Vagina (tissue), 2 donors: ENCODE data around the gene PACS2. TPM values are rescaled to one million over a fixed set of nuclear protein-coding genes. Genes with fewer than 3 reads are reported as not detected.
"Not testable (repeated sequence)": the region's sequence is repeated elsewhere in the genome, so short reads cannot be mapped to it uniquely, and the experiment has no call there.

Experiments
- DNase-seq, 2 donors: peaks; one replicate each; pipeline ENCODE4 v3.0.0-alpha.2; 2017; ENCODE audit errors: extremely low spot score in 2 of 2
- H3K27ac ChIP-seq: fragments of 200-600 bp; sonication (generic); one replicate; pipeline ENCODE4 v1.5.1; 2019
- H3K27me3 ChIP-seq: fragments of 200-600 bp; sonication (generic); one replicate; pipeline ENCODE4 v1.5.1; 2019
- H3K36me3 ChIP-seq, 2 donors: fragments of 200-600 bp; sonication (generic); one replicate each; pipeline ENCODE4 v1.5.1; 2017 to 2019
- H3K4me1 ChIP-seq: fragments of 200-600 bp; sonication (generic); one replicate; pipeline ENCODE4 v1.5.1; 2019
- H3K4me3 ChIP-seq, 2 donors: fragments of 200-600 bp; sonication (generic); 1 replicate in 1 of 2; 2 replicates in 1 of 2; pipeline ENCODE4 v1.5.1; 2016 to 2019
- H3K9me3 ChIP-seq: fragments of 200-600 bp; sonication (generic); one replicate; pipeline ENCODE4 v1.5.1; 2019
- POLR2A ChIP-seq, 2 donors: fragments of 450-650 bp; IDR thresholded peaks; one replicate each; pipeline ENCODE4 v1.6.1; 2017; ENCODE audit warnings: antibody characterized with exemption in 2 of 2, mild to moderate bottlenecking in 2 of 2, moderate library complexity in 2 of 2
- POLR2AphosphoS5 ChIP-seq, 2 donors: sonication (generic); formaldehyde crosslinking; IDR thresholded peaks; one replicate each; pipeline ENCODE4 v1.9.0; 2017; ENCODE audit warnings: antibody characterized with exemption in 2 of 2, mild to moderate bottlenecking in 2 of 2, low read depth in 1 of 2; ENCODE audit not compliant: insufficient read depth in 1 of 2
- intact Hi-C: fragments of 100-400 bp; cut with DNase I; formaldehyde crosslinking; loops from one replicate; pipeline ENCODE4 v1.15.1; 2023
- total RNA-seq: library from RNA; depleted of rRNA; stranded (reverse); fragments of >200 nt; gene quantifications from one replicate; pipeline ENCODE4 v1.2.3, GENCODE V29; 2016
- TF ChIP-seq, protein P1 (sequence below), 3 experiments: fragments of 450-650 bp in 2 of 3; fragments of 200-600 bp in 1 of 3; sonication (generic) in 1 of 3; IDR thresholded peaks; one replicate each; pipeline ENCODE4 v1.5.1; 2017 to 2019; ENCODE audit warnings: antibody characterized with exemption in 3 of 3, mild to moderate bottlenecking in 2 of 3, moderate library complexity in 2 of 3

The PACS2 gene
- total RNA-seq, 1 donor from 2014 or later, result 64.8 TPM

DNA sequence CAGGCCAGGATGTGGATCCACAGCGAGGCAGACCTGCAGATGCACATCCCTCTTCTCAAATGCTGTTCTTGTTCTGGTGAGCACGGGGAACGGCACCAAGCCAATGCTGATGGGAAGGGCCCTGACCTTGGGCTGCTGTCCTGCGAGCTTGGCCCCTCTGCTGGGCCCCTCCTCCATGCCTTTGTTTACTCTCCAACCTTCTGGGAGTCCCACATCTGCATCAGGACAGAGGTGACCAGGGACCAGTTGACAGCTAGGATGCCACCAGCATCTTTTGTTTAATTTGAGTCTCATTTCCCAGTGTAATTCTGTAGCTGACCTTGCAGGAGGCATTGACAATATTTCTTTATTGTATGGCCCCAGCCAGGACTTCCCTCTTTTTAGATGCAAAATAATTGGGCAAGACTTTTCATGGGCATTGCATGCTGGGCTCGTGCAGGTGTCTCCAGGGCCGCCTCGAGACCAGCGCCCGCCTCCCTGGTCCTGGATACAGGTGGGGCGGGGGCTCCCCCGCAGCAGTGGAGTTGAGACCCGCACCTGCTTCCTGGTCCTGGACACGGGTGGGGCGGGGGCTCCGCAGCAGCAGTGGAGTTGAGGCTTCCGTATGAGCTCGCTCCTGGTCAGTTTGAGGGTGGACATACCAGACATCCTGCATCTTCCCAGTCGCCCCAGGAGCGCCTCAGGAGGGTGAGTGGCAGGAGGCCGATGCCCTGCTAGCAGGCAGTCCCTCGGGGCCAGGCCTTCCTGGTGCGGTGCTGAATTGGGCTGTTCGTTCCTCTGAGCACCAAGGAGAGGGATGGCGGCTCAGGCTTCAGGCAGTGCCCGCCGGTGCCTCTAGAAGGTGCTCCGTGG is 11.4 kb downstream of the PACS2 start:
- no peaks in the 10 kb centered on the region for H3K36me3 ChIP-seq
- intact Hi-C loops, result no loop called here
- no peaks in the 10 kb centered on the region for H3K9me3 ChIP-seq
- no peak overlapping the region for H3K4me3 ChIP-seq
- H3K27ac ChIP-seq, result no peak overlapping the region
- DNase-seq, result no peak
- peaks cover 44% of the 10 kb centered on the region for H3K4me1 ChIP-seq
- no peaks in the 10 kb centered on the region for H3K27me3 ChIP-seq
- TF ChIP-seq POLR2AphosphoS5 (IDR thresholded peaks at IDR 0.05; ENCODE audit: insufficient read depth in 1 of 2, low read depth in 1 of 2) (no peak), POLR2A (IDR thresholded peaks at IDR 0.05) (no peak)
- TF ChIP-seq, protein P1, sequence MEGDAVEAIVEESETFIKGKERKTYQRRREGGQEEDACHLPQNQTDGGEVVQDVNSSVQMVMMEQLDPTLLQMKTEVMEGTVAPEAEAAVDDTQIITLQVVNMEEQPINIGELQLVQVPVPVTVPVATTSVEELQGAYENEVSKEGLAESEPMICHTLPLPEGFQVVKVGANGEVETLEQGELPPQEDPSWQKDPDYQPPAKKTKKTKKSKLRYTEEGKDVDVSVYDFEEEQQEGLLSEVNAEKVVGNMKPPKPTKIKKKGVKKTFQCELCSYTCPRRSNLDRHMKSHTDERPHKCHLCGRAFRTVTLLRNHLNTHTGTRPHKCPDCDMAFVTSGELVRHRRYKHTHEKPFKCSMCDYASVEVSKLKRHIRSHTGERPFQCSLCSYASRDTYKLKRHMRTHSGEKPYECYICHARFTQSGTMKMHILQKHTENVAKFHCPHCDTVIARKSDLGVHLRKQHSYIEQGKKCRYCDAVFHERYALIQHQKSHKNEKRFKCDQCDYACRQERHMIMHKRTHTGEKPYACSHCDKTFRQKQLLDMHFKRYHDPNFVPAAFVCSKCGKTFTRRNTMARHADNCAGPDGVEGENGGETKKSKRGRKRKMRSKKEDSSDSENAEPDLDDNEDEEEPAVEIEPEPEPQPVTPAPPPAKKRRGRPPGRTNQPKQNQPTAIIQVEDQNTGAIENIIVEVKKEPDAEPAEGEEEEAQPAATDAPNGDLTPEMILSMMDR (IDR thresholded peaks at IDR 0.05), result no peak

DNA sequence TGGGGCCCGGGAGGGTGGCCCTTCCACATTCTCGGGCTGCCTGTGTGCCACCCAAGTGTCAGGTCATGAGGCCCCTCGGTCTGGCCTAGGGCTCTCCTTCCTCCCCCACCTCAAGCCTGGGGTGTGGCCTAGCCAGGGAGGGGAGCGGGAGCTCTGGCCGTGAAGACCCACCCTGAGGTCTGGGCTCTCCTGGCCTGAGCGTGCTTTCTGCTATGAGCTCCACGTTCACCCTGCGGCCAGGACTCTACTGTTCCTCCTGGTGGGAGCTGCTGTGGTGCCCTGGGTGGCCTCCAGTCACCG is 12.0 kb downstream of the PACS2 start:
- no peak for DNase-seq
- H3K9me3 ChIP-seq, result no peaks in the 10 kb centered on the region
- peaks cover 44% of the 10 kb centered on the region for H3K4me1 ChIP-seq
- H3K27ac ChIP-seq, result no peak overlapping the region
- H3K4me3 ChIP-seq, result no peak overlapping the region
- H3K36me3 ChIP-seq, result no peaks in the 10 kb centered on the region
- intact Hi-C loops, result no loop called here
- TF ChIP-seq POLR2A (IDR thresholded peaks at IDR 0.05), result no peak
- no peak for TF ChIP-seq POLR2AphosphoS5 (IDR thresholded peaks at IDR 0.05; ENCODE audit: insufficient read depth in 1 of 2, low read depth in 1 of 2)
- TF ChIP-seq, protein P1 (IDR thresholded peaks at IDR 0.05), result no peak
- H3K27me3 ChIP-seq, result no peaks in the 10 kb centered on the region

DNA sequence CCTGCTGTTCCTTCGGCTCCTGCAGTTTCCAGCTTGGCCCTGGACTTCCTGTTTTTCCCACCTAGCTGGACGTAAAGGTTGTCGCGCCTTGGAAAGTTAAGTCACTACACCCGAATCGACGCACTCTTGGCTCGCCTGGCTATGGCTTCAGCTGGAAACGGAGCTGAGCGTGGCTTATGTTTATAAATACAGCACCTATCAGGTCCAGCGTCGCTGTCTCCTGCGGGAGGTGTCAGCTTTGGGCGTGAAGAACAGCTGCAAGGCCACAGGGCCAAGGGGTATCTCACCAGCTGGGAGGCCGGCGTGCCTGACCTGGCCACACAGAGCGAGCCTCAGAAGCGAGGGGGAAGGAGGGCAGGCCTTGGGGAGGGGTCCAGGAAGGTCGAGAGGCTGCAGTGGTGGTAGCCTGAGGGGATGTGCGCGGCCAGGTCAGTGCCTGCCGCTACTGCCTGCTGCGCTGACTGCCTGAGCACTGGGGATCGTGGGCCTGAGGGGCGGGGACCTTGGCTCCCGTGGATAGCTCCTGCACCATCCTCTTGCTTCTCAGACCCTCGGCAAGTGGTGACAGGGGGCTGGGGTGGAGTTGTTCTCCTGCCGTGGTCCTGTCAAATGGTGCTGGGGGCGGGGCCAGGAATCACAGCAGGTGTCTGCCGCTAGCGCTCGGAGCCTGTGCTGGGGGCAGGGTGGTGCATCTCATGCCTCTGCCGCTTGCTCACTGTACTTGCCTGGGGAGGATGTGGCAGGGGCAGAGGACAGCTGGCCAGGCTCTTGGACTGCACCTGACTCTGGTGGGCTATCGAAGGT is 12.5 kb downstream of the PACS2 start:
- intact Hi-C loops, result no loop called here
- H3K9me3 ChIP-seq, result no peaks in the 10 kb centered on the region
- peaks cover 46% of the 10 kb centered on the region for H3K4me1 ChIP-seq
- no peak for TF ChIP-seq POLR2A (IDR thresholded peaks at IDR 0.05)
- TF ChIP-seq, protein P1 (IDR thresholded peaks at IDR 0.05), result no peak
- no peak for TF ChIP-seq POLR2AphosphoS5 (IDR thresholded peaks at IDR 0.05; ENCODE audit: insufficient read depth in 1 of 2, low read depth in 1 of 2)
- H3K4me3 ChIP-seq, result no peak overlapping the region
- H3K27me3 ChIP-seq, result no peaks in the 10 kb centered on the region
- no peak for DNase-seq
- no peaks in the 10 kb centered on the region for H3K36me3 ChIP-seq
- H3K27ac ChIP-seq, result no peak overlapping the region

DNA sequence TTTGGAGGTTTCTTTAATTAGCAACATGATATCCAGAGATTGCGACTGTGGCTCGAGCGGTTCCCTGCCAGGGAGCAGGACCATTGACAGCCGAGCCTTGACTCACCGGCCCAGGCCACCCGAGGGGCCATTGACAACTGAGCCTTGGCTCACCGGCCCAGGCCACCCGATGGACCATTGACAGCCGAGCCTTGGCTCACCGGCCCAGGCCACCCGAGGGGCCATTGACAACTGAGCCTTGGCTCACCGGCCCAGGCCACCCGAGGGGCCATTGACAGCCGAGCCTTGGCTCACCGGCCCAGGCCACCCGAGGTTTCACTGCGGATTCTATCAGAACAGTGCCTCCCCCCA is 13.1 kb downstream of the PACS2 start:
- H3K27ac ChIP-seq, DNase-seq, H3K27me3 ChIP-seq, intact Hi-C loops, H3K36me3 ChIP-seq, H3K4me3 ChIP-seq, H3K9me3 ChIP-seq: not testable (repeated sequence)
- H3K4me1 ChIP-seq, result peaks cover 51% of the 10 kb centered on the region

DNA sequence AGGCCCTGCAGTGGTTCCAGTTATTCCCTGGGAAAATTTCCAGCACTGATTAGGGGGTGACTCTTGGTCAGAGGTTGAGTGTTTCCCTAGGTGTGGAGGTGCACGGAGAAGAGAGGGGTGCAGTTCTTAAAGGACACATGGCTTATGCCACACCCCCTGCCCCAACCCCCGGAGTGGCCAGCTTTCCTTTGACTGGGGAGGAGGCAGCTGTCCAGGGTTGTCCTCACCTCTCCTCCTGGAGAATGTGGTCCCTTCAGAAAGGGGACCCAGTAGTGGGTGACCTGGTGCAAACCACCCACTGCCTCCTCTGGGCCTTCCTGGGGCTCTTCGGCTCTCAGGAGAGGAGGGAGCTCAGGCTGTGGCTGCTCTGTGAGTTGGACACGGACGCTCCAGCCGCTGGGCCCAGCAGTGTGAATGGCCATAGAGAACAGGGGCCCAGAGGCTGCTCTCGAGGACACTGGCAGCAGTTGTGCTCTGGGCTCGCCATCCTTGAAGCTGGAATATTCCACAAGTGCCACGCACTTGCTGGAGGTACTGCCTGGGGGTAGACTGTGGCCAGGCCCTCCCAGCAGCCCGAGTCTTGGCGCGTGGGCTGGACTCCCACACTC is 13.6 kb downstream of the PACS2 start:
- intact Hi-C loops, result no loop called here
- no peak for TF ChIP-seq POLR2AphosphoS5 (IDR thresholded peaks at IDR 0.05; ENCODE audit: insufficient read depth in 1 of 2, low read depth in 1 of 2)
- no peak for TF ChIP-seq POLR2A (IDR thresholded peaks at IDR 0.05)
- TF ChIP-seq, protein P1 (IDR thresholded peaks at IDR 0.05), result no peak
- no peak for DNase-seq
- Histone ChIP-seq H3K4me3 (no peak overlapping the region), H3K36me3 (no peaks in the 10 kb centered on the region), H3K27ac (no peak overlapping the region), H3K4me1 (peaks cover 51% of the 10 kb centered on the region), H3K27me3 (no peaks in the 10 kb centered on the region), H3K9me3 (no peaks in the 10 kb centered on the region)
